H9 (cell line): ENCODE data around the gene CASQ1. TPM values are rescaled to one million over a fixed set of nuclear protein-coding genes. Genes with fewer than 3 reads are reported as not detected.

Experiments used
- DNase-seq: peaks from one replicate; pipeline ENCODE4 v3.0.0-alpha.2; 2017
- H2AFZ ChIP-seq: one replicate; pipeline ENCODE4 v1.6.1; 2013; ENCODE audit warnings: mild to moderate bottlenecking, low read length, control low read depth, moderate library complexity
- H2AK5ac ChIP-seq: 2 replicates; pipeline ENCODE4 v1.6.1; 2013; ENCODE audit warnings: low read length, control low read depth, mixed read lengths; ENCODE audit not compliant: insufficient read length
- H2BK120ac ChIP-seq: one replicate; pipeline ENCODE4 v1.6.1; 2013; ENCODE audit warnings: low read depth, mild to moderate bottlenecking, low read length, control low read depth, inconsistent platforms; ENCODE audit not compliant: poor library complexity, severe bottlenecking
- H2BK12ac ChIP-seq: 2 replicates; pipeline ENCODE4 v1.6.1; 2013; ENCODE audit warnings: low read length, control low read depth, mixed read lengths, low read depth; ENCODE audit not compliant: insufficient read length
- H2BK15ac ChIP-seq: 2 replicates; pipeline ENCODE4 v1.6.1; 2013; ENCODE audit warnings: low read depth, low read length, control low read depth
- H2BK20ac ChIP-seq: one replicate; pipeline ENCODE4 v1.6.1; 2013; ENCODE audit warnings: low read depth, mild to moderate bottlenecking, low read length, control low read depth, inconsistent platforms; ENCODE audit not compliant: poor library complexity, severe bottlenecking
- H2BK5ac ChIP-seq: 2 replicates; pipeline ENCODE4 v1.6.1; 2013; ENCODE audit warnings: low read length, control low read depth, mixed read lengths; ENCODE audit not compliant: insufficient read length
- H3K14ac ChIP-seq: 2 replicates; pipeline ENCODE4 v1.6.1; 2013; ENCODE audit warnings: low read length, control low read depth; ENCODE audit not compliant: insufficient read depth
- H3K18ac ChIP-seq: 2 replicates; pipeline ENCODE4 v1.6.1; 2013; ENCODE audit warnings: low read depth, mild to moderate bottlenecking, mixed read lengths, low read length, control low read depth; ENCODE audit not compliant: insufficient read length
- H3K23ac ChIP-seq: 2 replicates; pipeline ENCODE4 v1.6.1; 2013; ENCODE audit warnings: low read length, control low read depth, mixed read lengths, low read depth; ENCODE audit not compliant: insufficient read length
- H3K23me2 ChIP-seq: 2 replicates; pipeline ENCODE4 v1.6.1; 2013; ENCODE audit warnings: low read depth, mild to moderate bottlenecking, mixed read lengths, low read length, control low read depth; ENCODE audit not compliant: insufficient read length, poor library complexity, severe bottlenecking
- H3K27ac ChIP-seq: 2 replicates; pipeline ENCODE4 v1.5.1; 2013; ENCODE audit warnings: low read length, control low read depth, mixed read lengths, low read depth; ENCODE audit not compliant: insufficient read length
- H3K27me3 ChIP-seq: 2 replicates; pipeline ENCODE4 v1.6.1; 2013; ENCODE audit warnings: low read length, control low read depth, inconsistent platforms; ENCODE audit not compliant: insufficient read depth
- H3K4ac ChIP-seq: 2 replicates; pipeline ENCODE4 v1.6.1; 2013; ENCODE audit warnings: low read depth, mild to moderate bottlenecking, control low read depth, inconsistent platforms, low read length, moderate library complexity
- H3K4me1 ChIP-seq: 2 replicates; pipeline ENCODE4 v1.6.1; 2013; ENCODE audit warnings: low read length, control low read depth, inconsistent platforms; ENCODE audit not compliant: insufficient read depth
- H3K4me2 ChIP-seq: 2 replicates; pipeline ENCODE4 v1.6.1; 2013; ENCODE audit warnings: low read length, control low read depth, mixed read lengths; ENCODE audit not compliant: insufficient read length, insufficient read depth
- H3K56ac ChIP-seq: 2 replicates; pipeline ENCODE4 v1.6.1; 2013; ENCODE audit warnings: low read depth, mild to moderate bottlenecking, mixed read lengths, low read length, control low read depth; ENCODE audit not compliant: insufficient read length
- H3K79me1 ChIP-seq: 2 replicates; pipeline ENCODE4 v1.6.1; 2013; ENCODE audit warnings: low read depth, mild to moderate bottlenecking, moderate library complexity, low read length, control low read depth, inconsistent platforms; ENCODE audit not compliant: insufficient read depth, poor library complexity, severe bottlenecking
- H3K79me2 ChIP-seq: 2 replicates; pipeline ENCODE4 v1.6.1; 2013; ENCODE audit warnings: low read length, control low read depth, inconsistent platforms; ENCODE audit not compliant: insufficient read depth
- H3K9ac ChIP-seq: 2 replicates; pipeline ENCODE4 v1.6.1; 2013; ENCODE audit warnings: low read length, control low read depth, mixed read lengths; ENCODE audit not compliant: insufficient read length; ENCODE audit errors: extremely low read depth
- H3K9me3 ChIP-seq: one replicate; pipeline ENCODE4 v1.6.1; 2013; ENCODE audit warnings: low read depth, low read length, inconsistent platforms; ENCODE audit not compliant: control insufficient read depth
- H3T11ph ChIP-seq: one replicate; pipeline ENCODE4 v1.6.1; 2013; ENCODE audit warnings: mild to moderate bottlenecking, low read length, control low read depth, inconsistent platforms
- H4K20me1 ChIP-seq: one replicate; pipeline ENCODE4 v1.6.1; 2013; ENCODE audit not compliant: control insufficient read depth, insufficient read length, insufficient read depth
- H4K5ac ChIP-seq: 2 replicates; pipeline ENCODE4 v1.6.1; 2013; ENCODE audit warnings: low read depth, mild to moderate bottlenecking, mixed read lengths, low read length, control low read depth; ENCODE audit not compliant: insufficient read length
- H4K8ac ChIP-seq: replicated peaks from 2 replicates; pipeline ENCODE4 v1.6.1; 2013; ENCODE audit warnings: low read length, control low read depth, mixed read lengths, low read depth; ENCODE audit not compliant: insufficient read length
- H4K91ac ChIP-seq: 2 replicates; pipeline ENCODE4 v1.6.1; 2013; ENCODE audit warnings: low read depth, mild to moderate bottlenecking, moderate library complexity, mixed read lengths, low read length, control low read depth; ENCODE audit not compliant: insufficient read length
- H3K27ac Mint-ChIP-seq, 3 experiments: 2 replicates in 2 of 3; 3 replicates in 1 of 3; pipeline ENCODE4 v1.8.0; 2020 to 2021; ENCODE audit warnings: mixed read lengths in 3 of 3, mild to moderate bottlenecking in 1 of 3, moderate library complexity in 1 of 3
- H3K27me3 Mint-ChIP-seq: 2 replicates; pipeline ENCODE4 v1.8.0; 2021; ENCODE audit warnings: low read depth, mild to moderate bottlenecking, moderate library complexity, mixed read lengths
- H3K36me3 Mint-ChIP-seq, 3 experiments: 2 replicates in 2 of 3; 3 replicates in 1 of 3; pipeline ENCODE4 v1.8.0; 2020 to 2021; ENCODE audit warnings: low read depth in 3 of 3, mixed read lengths in 3 of 3; ENCODE audit not compliant: insufficient read depth in 1 of 3
- H3K4me1 Mint-ChIP-seq, 2 experiments: 2 replicates each; pipeline ENCODE4 v1.8.0; 2020; ENCODE audit warnings: mixed read lengths in 2 of 2
- H3K4me3 Mint-ChIP-seq, 2 experiments: 2 replicates in 1 of 2; 3 replicates in 1 of 2; pipeline ENCODE4 v1.8.0; 2020 to 2021; ENCODE audit warnings: mild to moderate bottlenecking in 2 of 2, mixed read lengths in 2 of 2, moderate library complexity in 1 of 2
- H3K9me3 Mint-ChIP-seq, 2 experiments: 2 replicates in 1 of 2; 3 replicates in 1 of 2; pipeline ENCODE4 v1.8.0; 2020; ENCODE audit warnings: mild to moderate bottlenecking in 2 of 2, mixed read lengths in 2 of 2, moderate library complexity in 1 of 2
- total RNA-seq: library from RNA; stranded (reverse); gene quantifications from 2 replicates; pipeline ENCODE4 v1.2.1, GENCODE V29; 2021
- TF ChIP-seq, protein P1 (sequence below): fragments of 200-600 bp; sonication (generic); conservative IDR thresholded peaks from 3 replicates; pipeline ENCODE4 v1.8.0; 2021; ENCODE audit warnings: antibody characterized with exemption, mild to moderate bottlenecking

The CASQ1 gene
- total RNA-seq, 1 experiment from 2014 or later = 0.55 TPM

DNA sequence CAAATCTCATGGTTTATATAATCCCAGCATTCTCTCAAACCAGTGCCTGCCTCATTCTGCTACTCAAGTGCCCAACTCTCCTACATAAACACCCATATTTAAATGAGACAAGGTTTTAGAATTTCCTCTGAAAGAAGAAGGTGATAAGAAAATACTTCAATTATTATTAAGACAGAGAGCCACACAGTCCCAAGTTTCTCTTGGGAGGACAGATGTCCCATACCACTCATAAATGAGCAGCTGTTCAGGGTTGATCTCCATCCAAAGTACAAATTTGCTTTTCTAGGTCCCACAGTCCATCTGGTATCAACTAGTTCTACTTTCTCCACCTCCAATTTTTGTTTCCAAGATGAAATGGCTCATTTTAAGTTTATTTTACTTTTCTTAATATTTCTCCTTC lies 60.6 kb downstream of the CASQ1 start:
- Mint-ChIP-seq H3K27ac (peak overlapping the region in 1 of 3 experiments; percentile 14; a peak in 2 of 7 replicates), H3K27me3 (no peaks in the 10 kb centered on the region), H3K4me3 (no peak overlapping the region), H3K4me1 (peaks cover 9 to 11% of the 10 kb centered on the region in 2 experiments), H3K9me3 (no peaks in the 10 kb centered on the region), H3K36me3 (peaks cover 4 to 28% (median 26%) of the 10 kb centered on the region in 3 experiments; a peak in 6 of 7 replicates)
- Histone ChIP-seq H4K91ac (no peak overlapping the region), H3K23ac (no peak overlapping the region), H2AK5ac (no peak overlapping the region), H2BK5ac (no peak overlapping the region), H3K79me1 (peaks cover 5% of the 10 kb centered on the region), H2BK12ac (no peak overlapping the region), H3K56ac (no peak overlapping the region), H2BK20ac (no peak overlapping the region), H3K27ac (no peak overlapping the region), H4K20me1 (no peaks in the 10 kb centered on the region), H4K8ac (no peak overlapping the region), H3K4me2 (no peak overlapping the region), H3K4me1 (no peaks in the 10 kb centered on the region), H2AFZ (no peak overlapping the region), H3K9me3 (no peaks in the 10 kb centered on the region), H3K79me2 (peaks cover 6% of the 10 kb centered on the region; the same call in 1 of the 2 replicates), H3K18ac (no peak overlapping the region), H3K23me2 (no peaks in the 10 kb centered on the region), H3K9ac (no peak overlapping the region), H3K14ac (no peak overlapping the region), H2BK120ac (no peak overlapping the region), H3K4ac (no peak overlapping the region), H2BK15ac (no peak overlapping the region), H3K27me3 (no peaks in the 10 kb centered on the region), H4K5ac (no peak overlapping the region), H3T11ph (no peak overlapping the region)
- DNase-seq = no peak
- TF ChIP-seq, protein P1, sequence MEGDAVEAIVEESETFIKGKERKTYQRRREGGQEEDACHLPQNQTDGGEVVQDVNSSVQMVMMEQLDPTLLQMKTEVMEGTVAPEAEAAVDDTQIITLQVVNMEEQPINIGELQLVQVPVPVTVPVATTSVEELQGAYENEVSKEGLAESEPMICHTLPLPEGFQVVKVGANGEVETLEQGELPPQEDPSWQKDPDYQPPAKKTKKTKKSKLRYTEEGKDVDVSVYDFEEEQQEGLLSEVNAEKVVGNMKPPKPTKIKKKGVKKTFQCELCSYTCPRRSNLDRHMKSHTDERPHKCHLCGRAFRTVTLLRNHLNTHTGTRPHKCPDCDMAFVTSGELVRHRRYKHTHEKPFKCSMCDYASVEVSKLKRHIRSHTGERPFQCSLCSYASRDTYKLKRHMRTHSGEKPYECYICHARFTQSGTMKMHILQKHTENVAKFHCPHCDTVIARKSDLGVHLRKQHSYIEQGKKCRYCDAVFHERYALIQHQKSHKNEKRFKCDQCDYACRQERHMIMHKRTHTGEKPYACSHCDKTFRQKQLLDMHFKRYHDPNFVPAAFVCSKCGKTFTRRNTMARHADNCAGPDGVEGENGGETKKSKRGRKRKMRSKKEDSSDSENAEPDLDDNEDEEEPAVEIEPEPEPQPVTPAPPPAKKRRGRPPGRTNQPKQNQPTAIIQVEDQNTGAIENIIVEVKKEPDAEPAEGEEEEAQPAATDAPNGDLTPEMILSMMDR = no peak

Other genes starting within 250 kb of the CASQ1 start
- gene IGSF9, start 245.0 kb upstream of the CASQ1 start, total RNA-seq = 11.3 and 12.3 TPM in 2 replicates
- gene SLAMF9, start 236.3 kb upstream of the CASQ1 start, total RNA-seq = not detected in 2 replicates
- gene PIGM, start 158.6 kb upstream of the CASQ1 start, total RNA-seq = 5.9 and 6.2 TPM in 2 replicates
- gene KCNJ10, start 120.4 kb upstream of the CASQ1 start, total RNA-seq = 0.42 and 0.44 TPM in 2 replicates
- 0.09 TPM in 2 replicates for gene KCNJ9, start 109.0 kb upstream of the CASQ1 start, total RNA-seq
- gene IGSF8, start 92.0 kb upstream of the CASQ1 start, total RNA-seq = 56.2 and 57.4 TPM in 2 replicates
- gene ATP1A2, start 74.8 kb upstream of the CASQ1 start, total RNA-seq = 3.0 and 4.6 TPM in 2 replicates
- gene ATP1A4, start 39.0 kb upstream of the CASQ1 start, total RNA-seq = 0.20 and 0.44 TPM in 2 replicates
- 80.8 and 82.1 TPM in 2 replicates for gene PEA15, start 14.8 kb downstream of the CASQ1 start, total RNA-seq
- 96.7 and 106 TPM in 2 replicates for gene DCAF8, start 72.0 kb downstream of the CASQ1 start, total RNA-seq
- 86.8 and 92.7 TPM in 2 replicates for gene PEX19, start 94.6 kb downstream of the CASQ1 start, total RNA-seq
- 118 TPM in 2 replicates for gene COPA, start 152.7 kb downstream of the CASQ1 start, total RNA-seq
- gene NCSTN, start 152.8 kb downstream of the CASQ1 start, total RNA-seq = 67.8 and 69.3 TPM in 2 replicates
- 1.3 and 1.5 TPM in 2 replicates for gene NHLH1, start 176.5 kb downstream of the CASQ1 start, total RNA-seq
- gene VANGL2, start 210.0 kb downstream of the CASQ1 start, total RNA-seq = 57.7 and 58.5 TPM in 2 replicates